ENCODE results near the gene GPATCH2. TPM values are rescaled to one million over a fixed set of nuclear protein-coding genes. Genes with fewer than 3 reads are reported as not detected.

Gene GPATCH2
- total RNA-seq, 1 experiment from 2014 or later = 11.3 TPM

GRCh38 chr1:217478450-217478849, 152.4 kb downstream of the GPATCH2 start:
- CTCF ChIA-PET = no interaction called here
- Histone ChIP-seq H3K27me3 (ENCODE audit: insufficient read depth, low read length) (no peaks in the 10 kb centered on the region), H3K9ac (ENCODE audit: low read length) (no peak overlapping the region), H3K4me2 (ENCODE audit: low read length) (no peak overlapping the region), H3K79me2 (ENCODE audit: insufficient read depth, low read length) (no peaks in the 10 kb centered on the region), H3K4me1 (ENCODE audit: control insufficient read depth in 1 of 2, insufficient read depth in 2 of 2, low read length in 2 of 2) (no peaks in the 10 kb centered on the region), H3K9me3 (ENCODE audit: control insufficient read depth in 1 of 2, insufficient read depth in 1 of 2, low read depth in 1 of 2, low read length in 2 of 2) (no peaks in the 10 kb centered on the region), H3K36me3 (ENCODE audit: control insufficient read depth in 1 of 2, insufficient read depth in 2 of 2, low read length in 2 of 2) (no peaks in the 10 kb centered on the region), H3K4me3 (replicated peaks in 1 of 2; ENCODE audit: low read depth in 1 of 2, low read length in 2 of 2) (no peak overlapping the region), H3K27ac (ENCODE audit: low read depth, low read length) (no peak overlapping the region), H3K9me2 (ENCODE audit: insufficient read depth) (no peaks in the 10 kb centered on the region), H2AFZ (ENCODE audit: low read depth, low read length, poor library complexity, severe bottlenecking) (no peak overlapping the region), H4K20me1 (ENCODE audit: insufficient read depth) (no peaks in the 10 kb centered on the region)
- no peak for TF ChIP-seq POLR2A (IDR thresholded peaks at IDR 0.05; ENCODE audit: borderline replicate concordance, extremely low read depth, insufficient read depth, insufficient read length)
- TF ChIP-seq, protein P1, sequence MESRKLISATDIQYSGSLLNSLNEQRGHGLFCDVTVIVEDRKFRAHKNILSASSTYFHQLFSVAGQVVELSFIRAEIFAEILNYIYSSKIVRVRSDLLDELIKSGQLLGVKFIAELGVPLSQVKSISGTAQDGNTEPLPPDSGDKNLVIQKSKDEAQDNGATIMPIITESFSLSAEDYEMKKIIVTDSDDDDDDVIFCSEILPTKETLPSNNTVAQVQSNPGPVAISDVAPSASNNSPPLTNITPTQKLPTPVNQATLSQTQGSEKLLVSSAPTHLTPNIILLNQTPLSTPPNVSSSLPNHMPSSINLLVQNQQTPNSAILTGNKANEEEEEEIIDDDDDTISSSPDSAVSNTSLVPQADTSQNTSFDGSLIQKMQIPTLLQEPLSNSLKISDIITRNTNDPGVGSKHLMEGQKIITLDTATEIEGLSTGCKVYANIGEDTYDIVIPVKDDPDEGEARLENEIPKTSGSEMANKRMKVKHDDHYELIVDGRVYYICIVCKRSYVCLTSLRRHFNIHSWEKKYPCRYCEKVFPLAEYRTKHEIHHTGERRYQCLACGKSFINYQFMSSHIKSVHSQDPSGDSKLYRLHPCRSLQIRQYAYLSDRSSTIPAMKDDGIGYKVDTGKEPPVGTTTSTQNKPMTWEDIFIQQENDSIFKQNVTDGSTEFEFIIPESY (IDR thresholded peaks at IDR 0.05; ENCODE audit: extremely low read depth, insufficient replicate concordance, low read length) = no peak
- TF ChIP-seq RAD21 (IDR thresholded peaks at IDR 0.05; ENCODE audit: low read depth) = no peak
- ATAC-seq (no peak), DNase-seq (ENCODE audit: low read depth, low spot score) (no peak)
- POLR2A ChIA-PET = no interaction called here
- RAD21 ChIA-PET (ENCODE audit: low non-redundant PET in 1 of 2, low total read pairs in 2 of 2, uncharacterized antibody in 2 of 2, unreplicated experiment in 2 of 2) = no interaction called here
- intact Hi-C loops (cut with micrococcal nuclease) = no loop called here
- BruUV-seq (replicated peaks) = no TSS peak

- Histone ChIP-seq H3K4me1 (ENCODE audit: control insufficient read depth in 1 of 2, insufficient read depth in 2 of 2, low read length in 2 of 2) (no peaks in the 10 kb centered on the region), H3K9ac (ENCODE audit: low read length) (no peak overlapping the region), H4K20me1 (ENCODE audit: insufficient read depth) (no peaks in the 10 kb centered on the region), H3K4me2 (ENCODE audit: low read length) (no peak overlapping the region), H3K36me3 (ENCODE audit: control insufficient read depth in 1 of 2, insufficient read depth in 2 of 2, low read length in 2 of 2) (no peaks in the 10 kb centered on the region), H3K27ac (ENCODE audit: low read depth, low read length) (no peak overlapping the region), H3K27me3 (ENCODE audit: insufficient read depth, low read length) (no peaks in the 10 kb centered on the region), H3K9me2 (ENCODE audit: insufficient read depth) (no peaks in the 10 kb centered on the region), H3K79me2 (ENCODE audit: insufficient read depth, low read length) (no peaks in the 10 kb centered on the region), H3K4me3 (replicated peaks in 1 of 2; ENCODE audit: low read depth in 1 of 2, low read length in 2 of 2) (no peak overlapping the region), H3K9me3 (ENCODE audit: control insufficient read depth in 1 of 2, insufficient read depth in 1 of 2, low read depth in 1 of 2, low read length in 2 of 2) (no peaks in the 10 kb centered on the region), H2AFZ (ENCODE audit: low read depth, low read length, poor library complexity, severe bottlenecking) (no peak overlapping the region)
- TF ChIP-seq MAX (IDR thresholded peaks at IDR 0.05) = no peak
- TF ChIP-seq SIN3A (IDR thresholded peaks at IDR 0.05; ENCODE audit: low read depth) = no peak
- no peak for TF ChIP-seq EZH2 (IDR thresholded peaks at IDR 0.05)
- no peak for TF ChIP-seq POLR2AphosphoS5 (IDR thresholded peaks at IDR 0.05; ENCODE audit: low read depth, low read length)
- no peak for TF ChIP-seq EZH2phosphoT487 (IDR thresholded peaks at IDR 0.05; ENCODE audit: borderline replicate concordance)
- no peak for TF ChIP-seq RAD21 (IDR thresholded peaks at IDR 0.05; ENCODE audit: low read depth)
- TF ChIP-seq CEBPB (IDR thresholded peaks at IDR 0.05; ENCODE audit: low read depth) = no peak
- no peak for TF ChIP-seq SP1 (IDR thresholded peaks at IDR 0.05; ENCODE audit: low read depth)
- TF ChIP-seq CBX3 (IDR thresholded peaks at IDR 0.05; ENCODE audit: low read depth) = no peak
- no peak for TF ChIP-seq SRF (IDR thresholded peaks at IDR 0.05; ENCODE audit: low read depth)
- no peak for TF ChIP-seq JUND (IDR thresholded peaks at IDR 0.05)
- DNase-seq (ENCODE audit: low read depth, low spot score) = no peak
- no peak for ATAC-seq
- CTCF ChIA-PET = no interaction called here
- RAD21 ChIA-PET (ENCODE audit: low non-redundant PET in 1 of 2, low total read pairs in 2 of 2, uncharacterized antibody in 2 of 2, unreplicated experiment in 2 of 2) = no interaction called here
- no TSS peak for BruUV-seq (replicated peaks)
- POLR2A ChIA-PET = no interaction called here
- intact Hi-C loops (cut with micrococcal nuclease) = no loop called here
Measured at GRCh38 chr1:217472915-217473314, 158.0 kb downstream of the GPATCH2 start.
